Measurements from ENCODE around the gene RTEL1. TPM values are rescaled to one million over a fixed set of nuclear protein-coding genes. Genes with fewer than 3 reads are reported as not detected.

RTEL1 gene
- total and polyA plus RNA-seq, 9 donors = 8.4 to 13.3 (median 10.7) TPM

- Histone ChIP-seq H3K27ac (ENCODE audit: low read length) (no peak overlapping the region), H3K4me3 (ENCODE audit: low read length) (no peak overlapping the region), H3K4me1 (ENCODE audit: control insufficient read depth, insufficient read depth, low read length) (peaks cover 46% of the 10 kb centered on the region), H3K36me3 (ENCODE audit: control insufficient read depth, insufficient read depth, low read length) (peaks cover 28% of the 10 kb centered on the region), H3K27me3 (ENCODE audit: control insufficient read depth, insufficient read depth, low read length) (no peaks in the 10 kb centered on the region), H3K9me3 (replicated peaks; ENCODE audit: control insufficient read depth, low read depth, low read length) (no peaks in the 10 kb centered on the region)
- DNase-seq = no peak
- WGBS (ENCODE audit: insufficient coverage) = 40% methylated on average over 1 of the region's 6 CpGs
Measured at GRCh38 chr20:63696306-63696627, 38.2 kb downstream of the RTEL1 start.

- H3K27ac ChIP-seq (ENCODE audit: low read length) = no peak within 1 kb of the TSS
Measured at GRCh38 chr20:63696628-63697356, 38.7 kb downstream of the RTEL1 start, which contains the start of gene TNFRSF6B. TSS of gene TNFRSF6B (plus strand) at chr20:63696652. CDS start at chr20:63696768, 116 bp downstream.

DNA sequence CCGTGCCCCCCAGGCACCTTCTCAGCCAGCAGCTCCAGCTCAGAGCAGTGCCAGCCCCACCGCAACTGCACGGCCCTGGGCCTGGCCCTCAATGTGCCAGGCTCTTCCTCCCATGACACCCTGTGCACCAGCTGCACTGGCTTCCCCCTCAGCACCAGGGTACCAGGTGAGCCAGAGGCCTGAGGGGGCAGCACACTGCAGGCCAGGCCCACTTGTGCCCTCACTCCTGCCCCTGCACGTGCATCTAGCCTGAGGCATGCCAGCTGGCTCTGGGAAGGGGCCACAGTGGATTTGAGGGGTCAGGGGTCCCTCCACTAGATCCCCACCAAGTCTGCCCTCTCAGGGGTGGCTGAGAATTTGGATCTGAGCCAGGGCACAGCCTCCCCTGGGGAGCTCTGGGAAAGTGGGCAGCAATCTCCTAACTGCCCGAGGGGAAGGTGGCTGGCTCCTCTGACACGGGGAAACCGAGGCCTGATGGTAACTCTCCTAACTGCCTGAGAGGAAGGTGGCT is 39.3 kb downstream of the RTEL1 start:
- no peaks in the 10 kb centered on the region for H3K27me3 ChIP-seq (ENCODE audit: control insufficient read depth, insufficient read depth, low read length)
- H3K4me3 ChIP-seq (ENCODE audit: low read length) = no peak overlapping the region
- H3K4me1 ChIP-seq (ENCODE audit: control insufficient read depth, insufficient read depth, low read length) = peaks cover 43% of the 10 kb centered on the region
- DNase-seq = peak; percentile 31
- peaks cover 22% of the 10 kb centered on the region for H3K36me3 ChIP-seq (ENCODE audit: control insufficient read depth, insufficient read depth, low read length)
- WGBS (ENCODE audit: insufficient coverage) = 58% methylated on average over 6 of the region's 7 CpGs
- no peak overlapping the region for H3K27ac ChIP-seq (ENCODE audit: low read length)
- H3K9me3 ChIP-seq (replicated peaks; ENCODE audit: control insufficient read depth, low read depth, low read length) = no peaks in the 10 kb centered on the region

More at GRCh38 chr20:63696628-63697356, 38.7 kb downstream of the RTEL1 start, which contains the start of gene TNFRSF6B:
- Histone ChIP-seq H3K36me3 (ENCODE audit: control insufficient read depth, insufficient read depth, low read length) (peaks cover 26% of the 10 kb centered on the region), H3K27me3 (ENCODE audit: control insufficient read depth, insufficient read depth, low read length) (no peaks in the 10 kb centered on the region), H3K4me3 (ENCODE audit: low read length) (no peak within 1 kb of the TSS), H3K4me1 (ENCODE audit: control insufficient read depth, insufficient read depth, low read length) (peaks cover 46% of the 10 kb centered on the region), H3K9me3 (replicated peaks; ENCODE audit: control insufficient read depth, low read depth, low read length) (no peaks in the 10 kb centered on the region)
- no peak for DNase-seq
- WGBS (ENCODE audit: insufficient coverage) = 11% methylated on average over 52 of the region's 52 CpGs

DNA sequence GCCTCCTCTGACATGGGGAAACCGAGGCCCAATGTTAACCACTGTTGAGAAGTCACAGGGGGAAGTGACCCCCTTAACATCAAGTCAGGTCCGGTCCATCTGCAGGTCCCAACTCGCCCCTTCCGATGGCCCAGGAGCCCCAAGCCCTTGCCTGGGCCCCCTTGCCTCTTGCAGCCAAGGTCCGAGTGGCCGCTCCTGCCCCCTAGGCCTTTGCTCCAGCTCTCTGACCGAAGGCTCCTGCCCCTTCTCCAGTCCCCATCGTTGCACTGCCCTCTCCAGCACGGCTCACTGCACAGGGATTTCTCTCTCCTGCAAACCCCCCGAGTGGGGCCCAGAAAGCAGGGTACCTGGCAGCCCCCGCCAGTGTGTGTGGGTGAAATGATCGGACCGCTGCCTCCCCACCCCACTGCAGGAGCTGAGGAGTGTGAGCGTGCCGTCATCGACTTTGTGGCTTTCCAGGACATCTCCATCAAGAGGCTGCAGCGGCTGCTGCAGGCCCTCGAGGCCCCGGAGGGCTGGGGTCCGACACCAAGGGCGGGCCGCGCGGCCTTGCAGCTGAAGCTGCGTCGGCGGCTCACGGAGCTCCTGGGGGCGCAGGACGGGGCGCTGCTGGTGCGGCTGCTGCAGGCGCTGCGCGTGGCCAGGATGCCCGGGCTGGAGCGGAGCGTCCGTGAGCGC is 39.9 kb downstream of the RTEL1 start:
- no peaks in the 10 kb centered on the region for H3K9me3 ChIP-seq (replicated peaks; ENCODE audit: control insufficient read depth, low read depth, low read length)
- H3K36me3 ChIP-seq (ENCODE audit: control insufficient read depth, insufficient read depth, low read length) = peaks cover 22% of the 10 kb centered on the region
- no peaks in the 10 kb centered on the region for H3K27me3 ChIP-seq (ENCODE audit: control insufficient read depth, insufficient read depth, low read length)
- peak; percentile 25 for DNase-seq
- 59% methylated on average over 28 of the region's 40 CpGs for WGBS (ENCODE audit: insufficient coverage)
- no peak overlapping the region for H3K4me3 ChIP-seq (ENCODE audit: low read length)
- peaks cover 43% of the 10 kb centered on the region for H3K4me1 ChIP-seq (ENCODE audit: control insufficient read depth, insufficient read depth, low read length)
- H3K27ac ChIP-seq (ENCODE audit: low read length) = no peak overlapping the region

DNA sequence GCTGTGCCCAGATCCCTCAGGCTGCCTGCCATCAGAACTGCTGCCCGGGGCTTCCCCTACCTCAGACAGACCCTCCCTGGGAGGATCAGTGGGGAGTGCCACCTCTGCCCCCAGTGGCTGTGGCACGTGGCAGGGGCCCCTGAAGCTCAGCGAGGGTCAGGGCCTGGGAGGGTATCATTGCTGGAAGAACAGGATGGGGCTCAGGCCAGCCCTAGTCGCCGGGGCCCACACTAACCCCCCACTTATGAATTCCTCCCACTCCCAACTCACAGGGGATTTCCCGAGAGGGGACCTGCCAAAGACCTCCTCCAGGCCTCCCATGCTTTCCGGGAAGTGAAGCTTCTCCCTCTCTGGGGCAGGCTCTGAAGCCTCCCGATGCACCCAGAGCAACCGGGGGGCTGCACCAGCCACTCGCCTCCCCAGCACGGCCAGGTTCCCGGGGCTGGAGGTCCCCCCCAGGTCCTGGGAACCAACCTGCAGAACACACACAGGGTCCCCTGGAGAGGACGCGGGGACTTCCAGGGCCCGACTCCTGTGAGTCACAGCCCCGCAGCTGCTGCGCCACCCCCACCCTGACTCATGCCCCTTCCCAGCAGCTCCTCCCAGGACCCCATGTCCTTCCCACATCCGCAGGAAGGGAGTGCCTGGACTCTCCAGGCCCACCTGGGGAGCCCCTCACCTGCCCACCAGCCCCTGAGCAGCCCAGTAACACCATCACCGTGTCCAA is 40.8 kb downstream of the RTEL1 start:
- Histone ChIP-seq H3K4me1 (ENCODE audit: control insufficient read depth, insufficient read depth, low read length) (peaks cover 43% of the 10 kb centered on the region), H3K27ac (ENCODE audit: low read length) (peak overlapping the region; percentile 29)
- 30% methylated on average over 12 of the region's 19 CpGs for WGBS (ENCODE audit: insufficient coverage)

DNA sequence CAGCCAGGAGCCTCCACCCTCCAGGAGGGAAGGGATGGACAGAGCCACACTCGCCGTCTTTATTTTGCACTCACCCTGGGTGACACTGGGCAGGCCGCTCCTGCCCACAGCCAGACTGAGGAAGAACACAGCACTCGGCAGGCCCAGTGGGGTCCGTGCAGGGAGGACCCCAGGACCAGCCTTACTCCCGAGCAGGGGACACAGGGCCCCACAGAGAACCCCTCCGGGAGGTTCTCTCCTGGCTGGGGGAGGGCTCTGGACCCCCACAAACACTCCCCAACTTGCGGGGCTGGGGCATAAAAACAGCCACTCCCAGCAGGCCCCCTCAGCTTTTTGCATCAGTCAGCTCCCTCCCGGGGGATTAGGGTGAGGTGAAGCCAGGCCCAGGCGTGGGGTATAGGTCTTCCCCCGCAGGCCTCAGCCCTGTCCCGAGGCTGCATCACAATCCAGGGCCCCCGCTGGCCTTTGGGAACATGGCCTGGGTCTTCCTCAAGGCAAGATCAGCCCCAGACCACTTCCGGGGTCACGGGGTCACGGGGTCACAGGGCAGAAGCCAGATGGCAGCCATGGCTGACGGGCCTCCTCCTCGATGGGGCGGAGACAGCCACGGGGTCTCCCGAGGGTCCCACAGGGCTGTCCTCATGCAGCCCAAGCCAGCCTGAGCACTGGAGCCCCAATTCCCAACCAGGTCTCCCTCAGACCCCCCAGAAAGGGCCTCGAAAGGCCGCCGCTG is 41.5 kb downstream of the RTEL1 start:
- H3K27me3 ChIP-seq (ENCODE audit: control insufficient read depth, insufficient read depth, low read length) = no peaks in the 10 kb centered on the region
- WGBS (ENCODE audit: insufficient coverage) = 51% methylated on average over 18 of the region's 24 CpGs
- H3K9me3 ChIP-seq (replicated peaks; ENCODE audit: control insufficient read depth, low read depth, low read length) = no peaks in the 10 kb centered on the region
- H3K36me3 ChIP-seq (ENCODE audit: control insufficient read depth, insufficient read depth, low read length) = peaks cover 34% of the 10 kb centered on the region
- H3K27ac ChIP-seq (ENCODE audit: low read length) = no peak overlapping the region
- peak; percentile 22 for DNase-seq
- peaks cover 43% of the 10 kb centered on the region for H3K4me1 ChIP-seq (ENCODE audit: control insufficient read depth, insufficient read depth, low read length)
- H3K4me3 ChIP-seq (ENCODE audit: low read length) = no peak overlapping the region

More for the DNA sequence above, 40.8 kb downstream of the RTEL1 start:
- DNase-seq = peak; percentile 77
- no peaks in the 10 kb centered on the region for H3K9me3 ChIP-seq (replicated peaks; ENCODE audit: control insufficient read depth, low read depth, low read length)
- H3K27me3 ChIP-seq (ENCODE audit: control insufficient read depth, insufficient read depth, low read length) = no peaks in the 10 kb centered on the region
- H3K4me3 ChIP-seq (ENCODE audit: low read length) = no peak overlapping the region
- peaks cover 31% of the 10 kb centered on the region for H3K36me3 ChIP-seq (ENCODE audit: control insufficient read depth, insufficient read depth, low read length)

DNA sequence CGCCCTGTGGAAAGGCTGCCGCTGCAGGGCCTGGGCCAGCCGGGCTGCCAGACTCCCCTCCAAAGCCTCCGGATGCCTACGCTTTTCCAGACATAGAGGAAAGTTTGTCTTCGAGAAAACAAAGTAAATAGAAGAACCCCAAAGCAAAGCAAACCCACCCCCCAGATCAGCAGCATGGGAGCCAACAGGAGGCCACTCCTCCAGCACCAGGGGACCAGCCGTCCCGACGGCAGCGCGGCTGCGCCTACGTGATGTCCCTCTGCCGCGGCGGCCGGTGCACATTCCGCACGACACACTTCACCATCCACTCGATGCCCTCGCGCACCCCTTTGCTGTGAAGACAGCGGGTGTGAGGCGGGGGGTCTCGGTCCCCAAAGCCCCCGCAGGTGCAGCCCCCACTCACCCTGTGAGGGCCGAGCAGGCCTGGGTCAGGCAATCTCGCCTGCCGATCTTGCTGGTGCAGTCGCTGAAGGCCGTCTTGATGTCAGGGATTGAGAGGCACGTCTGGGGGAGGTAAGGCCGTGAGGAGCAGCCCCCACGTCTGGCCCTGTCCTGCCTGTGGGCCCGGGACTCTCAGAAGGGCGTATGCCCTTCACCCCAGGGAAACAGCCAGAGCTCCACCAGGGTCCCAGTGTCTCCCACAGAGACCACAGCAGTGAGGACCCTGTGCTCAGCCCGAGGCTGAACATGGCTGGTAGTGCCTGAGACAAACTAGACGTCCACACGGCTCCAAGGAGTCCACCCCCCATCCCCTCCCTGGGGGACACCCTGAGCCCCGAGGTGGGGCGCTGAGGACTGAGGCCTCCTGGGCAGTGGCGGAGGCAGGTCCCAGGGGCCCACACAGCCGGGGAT is 42.3 kb downstream of the RTEL1 start:
- Histone ChIP-seq H3K4me3 (ENCODE audit: low read length) (no peak overlapping the region), H3K36me3 (ENCODE audit: control insufficient read depth, insufficient read depth, low read length) (peaks cover 34% of the 10 kb centered on the region), H3K27me3 (ENCODE audit: control insufficient read depth, insufficient read depth, low read length) (no peaks in the 10 kb centered on the region), H3K27ac (ENCODE audit: low read length) (no peak overlapping the region), H3K4me1 (ENCODE audit: control insufficient read depth, insufficient read depth, low read length) (peaks cover 43% of the 10 kb centered on the region), H3K9me3 (replicated peaks; ENCODE audit: control insufficient read depth, low read depth, low read length) (no peaks in the 10 kb centered on the region)
- peak; percentile 13 for DNase-seq
- WGBS (ENCODE audit: insufficient coverage) = 81% methylated on average over 22 of the region's 43 CpGs

DNA sequence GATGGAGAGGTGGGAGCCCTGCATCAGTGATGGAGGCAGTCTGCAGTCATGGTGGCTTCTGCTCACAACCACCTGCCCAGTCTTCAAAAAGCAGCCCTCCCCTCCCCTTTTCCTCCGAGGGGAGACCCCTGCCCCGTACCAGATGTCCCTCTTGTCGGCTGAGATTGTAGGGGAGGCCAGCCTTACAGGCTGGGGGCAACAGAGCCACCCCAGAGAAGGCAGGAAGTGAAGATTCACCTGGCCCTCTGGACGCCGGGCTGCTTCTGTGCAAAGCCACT is 42.9 kb downstream of the RTEL1 start:
- H3K27me3 ChIP-seq (ENCODE audit: control insufficient read depth, insufficient read depth, low read length) = no peaks in the 10 kb centered on the region
- no peak for DNase-seq
- peaks cover 40% of the 10 kb centered on the region for H3K4me1 ChIP-seq (ENCODE audit: control insufficient read depth, insufficient read depth, low read length)
- peaks cover 37% of the 10 kb centered on the region for H3K36me3 ChIP-seq (ENCODE audit: control insufficient read depth, insufficient read depth, low read length)
- WGBS (ENCODE audit: insufficient coverage) = 53% methylated on average over 3 of the region's 5 CpGs
- H3K9me3 ChIP-seq (replicated peaks; ENCODE audit: control insufficient read depth, low read depth, low read length) = no peaks in the 10 kb centered on the region
- H3K27ac ChIP-seq (ENCODE audit: low read length) = no peak overlapping the region
- H3K4me3 ChIP-seq (ENCODE audit: low read length) = no peak overlapping the region

DNA sequence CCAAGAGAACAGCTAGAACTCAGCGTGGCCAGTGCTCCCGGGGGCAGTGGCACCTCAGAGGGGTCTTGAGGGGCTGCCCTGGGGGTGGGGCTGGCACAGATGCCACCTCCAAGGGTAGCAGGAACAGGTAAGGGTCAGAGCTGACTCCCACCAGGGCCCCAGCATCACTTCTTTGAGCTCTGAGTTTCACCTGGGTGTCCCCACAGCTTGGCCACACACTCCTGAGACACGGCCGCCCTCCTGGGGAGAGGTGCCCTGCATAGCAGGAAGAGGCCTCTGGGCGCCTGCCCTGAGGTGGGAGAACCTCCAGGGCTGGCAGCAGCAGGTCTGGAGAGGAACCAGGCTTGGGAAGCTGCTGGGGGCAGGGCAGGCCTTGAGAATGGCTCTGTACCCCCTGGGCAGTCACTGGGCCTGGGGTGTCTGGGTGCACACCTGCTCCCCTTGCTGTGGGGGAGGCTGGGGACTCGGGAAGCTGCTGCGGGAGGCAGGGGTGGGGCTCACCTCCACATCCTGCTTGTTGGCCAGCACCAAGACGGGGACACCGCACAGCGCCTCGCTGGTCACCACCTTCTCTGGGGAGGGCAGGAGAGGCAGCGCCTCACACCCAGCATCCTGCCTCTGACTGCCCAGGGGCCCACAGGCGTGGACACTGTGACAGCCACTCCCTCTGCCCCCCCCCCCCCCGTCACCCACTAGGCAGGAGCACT is 43.4 kb downstream of the RTEL1 start:
- peaks cover 42% of the 10 kb centered on the region for H3K36me3 ChIP-seq (ENCODE audit: control insufficient read depth, insufficient read depth, low read length)

More for the DNA sequence above, 43.4 kb downstream of the RTEL1 start:
- Histone ChIP-seq H3K27me3 (ENCODE audit: control insufficient read depth, insufficient read depth, low read length) (no peaks in the 10 kb centered on the region), H3K9me3 (replicated peaks; ENCODE audit: control insufficient read depth, low read depth, low read length) (no peaks in the 10 kb centered on the region), H3K4me3 (ENCODE audit: low read length) (no peak overlapping the region), H3K27ac (ENCODE audit: low read length) (no peak overlapping the region), H3K4me1 (ENCODE audit: control insufficient read depth, insufficient read depth, low read length) (peaks cover 40% of the 10 kb centered on the region)
- 80% methylated on average over 6 of the region's 14 CpGs for WGBS (ENCODE audit: insufficient coverage)
- DNase-seq = peak; percentile 7
